Fibroblast of peridontal ligament (primary cell): ENCODE data around the gene TNFRSF21.
"Not testable (repeated sequence)": the region's sequence is repeated elsewhere in the genome, so short reads cannot be mapped to it uniquely, and the experiment has no call there.

Source experiments
- DNase-seq: peaks from one replicate; pipeline ENCODE4 v3.0.0-alpha.2; 2010; ENCODE audit errors: extremely low read depth

Gene TNFRSF21

DNA sequence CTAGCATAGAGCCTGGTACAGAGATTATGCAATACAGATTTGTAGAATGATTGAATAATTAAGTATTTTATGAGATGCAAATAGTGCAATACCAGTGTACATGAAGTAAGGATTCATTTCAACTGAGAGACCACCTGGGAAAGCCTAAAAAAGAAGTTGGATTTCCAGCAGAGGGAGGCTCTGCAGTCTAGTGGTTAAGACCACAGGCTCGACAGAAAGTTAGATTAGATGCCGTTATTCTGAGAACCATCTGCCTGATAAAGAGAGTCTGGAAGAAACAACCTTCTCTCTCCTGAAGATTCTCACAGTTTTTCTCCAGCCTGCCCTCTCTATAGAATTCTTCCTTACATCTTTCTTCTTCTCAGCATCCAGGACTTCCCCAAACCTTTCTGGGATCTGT lies 13.6 kb upstream of the TNFRSF21 start:
- no peak for DNase-seq

DNA sequence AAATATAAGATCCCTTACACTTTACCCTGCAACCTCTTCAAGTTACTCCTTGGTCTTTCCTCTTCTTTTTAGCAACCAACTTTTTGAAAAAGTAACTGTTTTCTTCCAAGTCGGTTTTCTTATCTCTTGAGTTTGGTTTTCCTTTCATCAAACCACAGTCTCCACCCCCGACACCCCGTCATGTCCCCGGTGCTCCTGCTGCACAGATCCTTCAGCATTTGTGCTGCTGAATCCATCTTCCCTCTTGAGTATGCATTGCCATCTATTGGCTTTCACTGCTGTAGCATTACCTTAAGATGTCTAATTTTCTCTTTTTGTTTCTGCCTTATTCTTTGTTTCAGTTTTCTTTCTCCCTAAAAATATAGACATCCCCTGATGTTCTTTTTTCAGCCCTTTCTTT lies 11.9 kb upstream of the TNFRSF21 start:
- DNase-seq, result no peak

- DNase-seq, result no peak
These were observed 10.2 kb upstream of the TNFRSF21 start for GRCh38 chr6:47319867-47320266.

DNA sequence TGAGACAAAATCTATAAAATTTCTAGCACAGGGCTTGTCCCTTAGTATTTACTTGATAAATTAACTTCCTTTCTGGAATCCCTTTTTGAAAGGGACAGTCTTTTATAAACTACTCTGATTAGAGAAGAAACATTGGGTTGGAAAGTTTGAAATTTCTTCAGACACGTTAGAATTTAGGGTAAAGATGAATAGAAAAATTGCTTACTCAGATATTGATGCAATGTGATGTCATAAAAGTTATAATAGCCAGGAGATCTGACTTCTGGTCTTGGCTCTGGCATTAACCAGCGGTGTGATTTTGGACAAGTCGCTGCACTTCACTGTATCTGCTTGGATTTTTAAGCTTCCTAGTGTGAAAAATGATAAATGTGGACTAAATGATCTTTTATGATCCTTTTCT lies 9.7 kb upstream of the TNFRSF21 start:
- no peak for DNase-seq

GRCh38 chr6:47318236-47318989 lies 8.7 kb upstream of the TNFRSF21 start:
- DNase-seq, result no peak

- DNase-seq, result not testable (repeated sequence)
These were observed 5.5 kb upstream of the TNFRSF21 start for GRCh38 chr6:47315181-47315580.

GRCh38 chr6:47310131-47310480 lies 401 bp upstream of the TNFRSF21 start:
- no peak for DNase-seq

DNA sequence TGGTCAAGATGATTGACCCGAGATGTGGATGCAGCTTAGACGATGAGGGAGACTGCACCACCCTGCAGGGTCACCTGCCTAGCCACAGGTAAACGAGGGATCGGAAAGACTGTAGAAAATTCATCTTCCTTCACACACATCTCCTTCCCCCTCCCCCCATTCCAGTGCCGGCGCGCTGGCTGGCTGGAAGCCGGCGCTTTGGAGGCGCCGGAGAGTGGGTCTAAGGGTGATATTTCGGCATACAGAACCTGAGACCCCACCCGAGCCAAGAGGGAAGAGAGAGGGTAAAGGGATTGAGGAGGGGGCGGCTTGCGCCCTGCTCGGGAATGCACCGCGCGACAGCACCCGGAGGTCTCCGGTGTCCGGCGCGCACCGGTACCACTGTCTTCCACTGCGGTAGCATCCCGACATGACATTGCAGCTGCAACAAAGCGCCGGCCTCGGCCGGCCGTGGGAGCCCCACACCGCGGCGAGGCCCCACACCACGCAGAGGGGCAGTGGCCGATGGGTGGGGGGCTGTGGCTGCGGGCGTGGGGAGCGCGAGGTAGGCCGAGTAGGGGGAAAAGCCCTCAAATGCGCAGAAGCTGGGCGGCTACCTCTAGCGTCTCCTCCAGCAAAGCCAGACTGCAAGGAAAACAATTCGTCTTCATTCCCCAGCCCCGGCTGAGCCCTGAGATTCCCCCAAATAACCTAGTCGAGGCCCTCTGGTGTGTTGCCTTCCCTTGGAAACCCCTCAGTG lies 984 bp downstream of the TNFRSF21 start:
- peak; percentile 29 for DNase-seq

GRCh38 chr6:47308198-47308517 lies 1.5 kb downstream of the TNFRSF21 start:
- peak; percentile 10 for DNase-seq

DNA sequence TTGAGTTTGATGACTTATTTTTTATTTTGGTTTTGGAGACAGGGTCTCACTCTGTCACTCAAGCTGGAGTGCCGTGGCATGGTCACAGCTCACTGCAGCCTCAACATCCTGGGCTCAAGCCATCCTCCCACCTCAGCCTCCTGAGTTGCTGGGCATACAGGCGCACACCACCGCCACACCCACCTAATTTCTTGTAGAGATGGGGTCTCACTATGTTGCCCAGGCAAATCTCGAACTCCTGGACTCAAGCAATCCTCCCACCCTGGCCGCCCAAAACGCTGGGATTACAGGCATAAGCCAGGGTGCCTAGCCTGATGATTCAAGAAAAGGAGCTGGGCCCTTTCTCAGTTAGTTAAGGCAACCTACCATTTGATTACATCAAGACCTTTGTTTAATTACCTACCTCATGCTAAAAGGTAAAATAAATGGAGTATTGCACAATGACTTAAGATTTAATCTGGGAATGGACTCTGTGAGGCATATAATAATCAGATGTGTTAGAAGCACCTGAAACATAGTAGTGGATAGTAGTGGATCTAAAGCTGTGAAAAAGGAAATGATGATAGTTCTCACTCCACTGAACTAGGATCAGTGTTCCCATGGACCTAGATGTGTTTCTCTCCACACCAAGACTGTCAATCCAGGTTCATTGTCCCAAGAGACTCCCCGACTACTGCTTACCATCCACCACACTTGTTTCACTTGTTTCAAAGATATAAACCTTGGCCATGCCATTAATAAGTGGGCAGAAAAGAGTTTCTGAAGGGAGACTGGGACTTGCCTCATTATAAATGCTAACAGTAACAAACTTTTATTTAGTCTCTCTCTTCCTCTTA lies 2.1 kb downstream of the TNFRSF21 start:
- DNase-seq, result no peak

GRCh38 chr6:47306887-47307286 lies 2.8 kb downstream of the TNFRSF21 start:
- no peak for DNase-seq

GRCh38 chr6:47303861-47304260 lies 5.8 kb downstream of the TNFRSF21 start:
- DNase-seq, result no peak

DNA sequence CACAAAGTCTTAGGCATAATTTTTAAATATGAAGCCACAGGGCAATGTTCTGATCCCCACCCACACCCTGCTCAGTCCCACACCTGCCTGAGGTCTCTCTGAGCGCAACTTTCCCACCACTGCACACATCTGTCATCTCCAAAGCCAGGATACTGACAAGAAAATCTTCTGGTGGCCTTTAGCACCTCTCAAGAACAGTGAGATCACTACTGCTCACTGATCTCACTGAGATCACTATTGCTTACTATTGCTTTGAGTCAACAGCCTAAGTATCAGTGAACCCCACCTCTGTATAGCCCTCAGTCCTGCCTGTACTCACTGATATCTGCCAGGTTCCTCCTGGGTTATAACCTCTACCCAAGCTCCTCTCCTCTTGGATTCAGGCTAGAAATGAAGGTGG lies 6.4 kb downstream of the TNFRSF21 start:
- DNase-seq, result no peak

DNA sequence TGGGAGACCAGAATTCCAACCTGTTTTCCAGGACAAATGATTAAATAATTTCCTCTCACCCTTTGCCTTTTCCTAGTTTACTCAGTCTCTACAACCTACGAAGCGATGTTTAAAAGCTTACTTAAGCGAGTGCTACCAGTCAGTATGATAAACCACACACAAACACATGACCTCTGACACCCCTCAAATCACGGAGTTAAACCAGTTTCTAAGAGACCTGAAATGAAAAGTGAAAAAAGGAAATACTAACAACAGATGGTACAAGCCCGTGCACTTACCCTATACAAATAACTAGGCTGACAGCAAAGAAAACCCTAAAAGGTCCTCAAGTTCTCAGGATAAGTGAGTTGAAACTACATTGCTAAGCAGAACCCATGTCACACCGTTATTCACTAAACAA lies 7.7 kb downstream of the TNFRSF21 start:
- no peak for DNase-seq

- DNase-seq, result no peak
These were observed 8.3 kb downstream of the TNFRSF21 start for GRCh38 chr6:47301441-47301840.

- DNase-seq, result no peak
These were observed 9.3 kb downstream of the TNFRSF21 start for GRCh38 chr6:47300417-47300816.

GRCh38 chr6:47299965-47300364 lies 9.7 kb downstream of the TNFRSF21 start:
- DNase-seq, result no peak

- DNase-seq, result no peak
These were observed 11.2 kb downstream of the TNFRSF21 start for GRCh38 chr6:47298475-47298874.

DNA sequence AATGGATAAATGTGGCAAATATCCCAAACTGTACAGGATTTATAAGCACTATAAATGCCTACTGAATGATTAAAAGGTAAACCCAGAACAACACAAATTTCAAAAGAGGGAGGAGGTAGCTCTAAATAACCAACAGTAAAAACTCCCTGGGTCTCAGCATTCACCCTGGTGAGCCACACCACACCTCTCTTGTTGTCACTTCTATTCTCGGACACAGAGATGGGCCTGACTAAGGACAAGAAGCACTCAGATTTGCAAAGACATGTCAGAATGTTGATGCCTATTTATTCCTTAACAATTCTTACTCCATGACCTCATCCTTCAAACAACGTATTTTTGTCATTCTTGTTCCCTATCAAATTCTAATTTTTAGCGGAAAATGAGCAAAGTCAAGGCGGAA lies 14.7 kb downstream of the TNFRSF21 start:
- DNase-seq, result no peak

DNA sequence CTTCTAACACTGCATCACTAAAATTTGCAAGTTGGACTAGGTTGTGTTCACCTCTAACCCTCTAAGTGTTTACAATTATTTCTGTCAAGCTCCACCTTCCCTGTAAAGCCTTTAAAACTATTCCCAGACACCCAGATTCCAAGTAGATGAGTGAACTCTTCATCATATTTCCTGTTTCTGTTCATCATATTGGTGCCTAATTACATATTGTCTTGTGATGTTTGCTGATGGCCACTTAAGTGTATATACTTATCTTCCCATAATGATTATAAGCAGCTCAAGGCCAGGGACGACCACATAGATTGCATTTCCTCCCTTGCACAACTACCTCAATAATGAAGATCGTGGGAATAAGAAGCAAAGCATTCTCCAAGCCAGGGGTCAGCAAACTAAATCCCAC lies 16.8 kb downstream of the TNFRSF21 start:
- DNase-seq, result no peak

GRCh38 chr6:47292027-47292426 lies 17.7 kb downstream of the TNFRSF21 start:
- DNase-seq, result no peak

DNA sequence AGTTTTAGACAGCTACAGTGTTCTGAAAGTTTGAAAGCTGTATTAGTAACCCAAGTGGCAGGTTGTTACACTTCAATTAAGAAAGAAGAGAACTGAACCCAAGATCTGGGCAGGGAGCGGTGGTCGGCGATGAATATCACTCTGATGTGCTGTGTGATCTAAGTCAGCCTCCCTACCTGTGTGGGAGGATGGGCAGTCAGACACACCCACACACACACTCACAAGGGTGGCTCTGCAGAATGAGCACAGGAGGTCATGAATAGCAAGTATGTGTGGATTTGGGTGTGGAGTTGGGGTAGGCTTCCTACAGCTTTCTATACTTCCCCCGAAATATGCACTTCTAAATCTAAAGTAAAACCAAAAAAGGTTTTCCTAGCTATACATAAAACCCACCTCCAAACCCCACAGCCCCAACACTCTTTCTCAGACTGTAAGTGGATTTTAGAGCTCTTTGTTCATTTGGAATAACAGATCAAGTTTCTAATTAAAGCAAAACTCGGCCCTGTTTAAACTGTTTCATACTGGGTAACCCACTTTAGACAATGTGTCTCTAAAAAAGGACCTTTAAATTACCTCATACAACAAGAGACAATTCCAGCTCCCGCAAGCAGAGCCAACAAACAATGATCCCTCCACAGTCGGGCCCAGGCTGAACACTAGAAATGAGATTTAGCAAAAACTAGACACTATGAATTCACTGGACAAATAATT lies 19.4 kb downstream of the TNFRSF21 start:
- no peak for DNase-seq
